NCI-H1436 (cell line): ENCODE measurements around the gene IGSF21.
A peak's percentile ranks its signal among the peaks of the same experiment; 100 is the strongest.

Experiments
- DNase-seq: peaks from one replicate; lab custom pipeline; 2025; lab: John Stamatoyannopoulos, UW

Gene IGSF21

DNA sequence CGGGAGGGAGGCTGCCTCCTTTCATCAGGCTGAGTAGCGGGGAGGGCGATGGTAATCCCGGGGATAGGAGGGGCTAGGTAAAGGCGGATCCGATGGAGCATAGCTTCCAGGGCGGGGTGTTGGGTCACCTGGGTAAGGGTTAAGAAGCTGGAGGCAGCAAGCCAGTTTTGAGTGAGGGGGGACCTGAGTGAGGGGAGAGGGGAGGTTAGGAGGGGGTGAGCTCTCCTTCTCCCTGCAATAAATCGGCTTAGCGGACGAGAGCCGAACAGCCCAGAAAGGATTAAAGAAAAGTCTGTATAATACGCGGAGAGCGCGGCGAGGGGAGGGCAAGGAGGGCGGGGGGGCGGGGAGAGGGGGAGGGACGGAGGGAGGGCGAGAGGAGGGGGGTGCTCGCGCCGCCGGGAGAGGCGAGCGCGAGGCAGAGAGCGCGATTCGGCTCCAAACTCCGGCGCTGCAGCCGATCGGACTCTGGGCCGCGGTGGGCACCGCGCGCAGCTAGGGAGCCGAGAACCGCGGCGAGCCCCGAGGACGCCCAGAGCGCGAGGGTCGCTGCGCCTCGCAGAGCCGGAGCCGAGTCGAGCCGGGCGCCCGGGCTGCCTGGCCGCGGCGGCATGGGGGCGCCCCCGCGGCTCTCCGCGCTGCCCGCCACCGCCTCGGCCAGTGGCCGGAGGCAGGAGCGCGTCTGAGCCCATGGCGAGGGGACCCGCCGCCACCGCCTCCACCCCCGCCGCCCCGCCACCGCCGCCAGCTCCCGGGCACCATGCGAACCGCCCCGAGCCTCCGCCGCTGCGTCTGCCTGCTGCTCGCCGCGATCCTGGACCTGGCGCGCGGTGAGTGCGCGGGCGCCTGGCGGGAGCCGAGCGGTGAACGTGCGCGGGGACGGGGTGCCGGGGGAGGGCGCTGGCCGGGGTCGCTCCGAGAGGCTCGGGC lies at the start of gene IGSF21:
TSS of gene IGSF21 (plus strand) at position 430 of the 930 bp plus-strand sequence. CDS start at position 761, 331 bp downstream.
- peak; percentile 75 for DNase-seq

DNA sequence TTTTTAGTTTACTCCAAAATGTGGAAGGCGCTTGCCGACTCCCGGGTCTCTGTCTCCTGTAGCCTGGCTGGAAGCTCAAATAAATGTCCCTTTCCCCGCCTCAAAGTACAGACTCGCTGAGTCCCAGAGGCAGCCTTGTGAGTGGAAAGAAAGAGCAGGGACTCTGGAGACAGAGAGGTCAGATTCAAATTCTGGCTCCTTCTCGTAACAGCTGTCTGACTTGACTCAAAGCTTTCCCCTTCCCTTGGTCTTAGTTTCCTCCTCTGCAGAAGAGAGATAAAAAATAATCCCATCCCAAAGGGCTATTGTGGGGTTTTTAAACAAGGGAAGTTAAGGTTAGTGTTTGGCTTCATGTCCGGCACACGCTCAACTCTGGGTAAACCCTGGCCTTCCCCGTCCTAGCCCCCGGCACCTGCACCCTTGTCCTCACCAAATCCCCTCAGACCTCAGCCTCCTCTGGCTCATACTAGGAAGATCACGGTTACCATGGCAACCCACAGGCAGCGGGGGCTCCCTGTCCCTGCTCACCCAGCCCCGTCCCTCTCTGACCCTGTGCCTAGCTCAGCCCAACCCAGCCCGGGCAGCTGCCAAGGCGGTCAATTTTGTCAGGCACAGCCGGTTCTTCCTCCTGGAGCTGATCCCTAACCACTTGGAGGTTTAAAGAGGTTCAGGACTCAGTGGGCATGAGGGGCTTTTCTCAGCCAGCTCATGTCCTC lies 49.2 kb upstream of the IGSF21 start:
- DNase-seq: no peak

DNA sequence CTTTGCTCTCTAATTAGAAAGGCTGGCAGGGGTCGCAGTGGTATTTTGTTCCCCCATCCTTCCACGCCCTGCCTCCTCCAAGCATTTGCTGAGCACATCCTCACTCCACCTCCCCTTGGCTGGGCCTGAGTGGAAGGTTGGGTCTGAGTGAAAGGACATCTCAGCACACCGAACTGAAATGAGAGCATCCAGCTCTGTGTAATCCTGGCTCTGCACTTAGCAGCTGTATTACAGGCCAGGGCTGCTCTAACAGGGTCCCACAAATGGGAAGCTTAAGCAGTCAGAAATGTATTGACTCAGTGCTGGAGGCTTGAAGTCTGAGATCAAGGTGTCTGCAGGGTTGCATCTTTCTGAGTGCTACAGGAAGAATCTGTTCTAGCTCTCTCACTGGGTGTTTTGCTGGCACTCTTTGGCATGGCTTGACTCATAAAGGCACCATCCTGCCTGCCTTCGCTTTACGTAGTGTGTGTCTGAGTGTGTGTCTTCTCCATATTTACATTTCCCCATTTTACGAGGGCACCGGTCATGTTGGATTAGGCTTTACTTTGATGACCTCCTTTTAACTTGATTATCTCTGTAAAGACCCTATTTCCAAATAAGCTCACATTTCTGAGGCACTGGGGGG lies 48.5 kb upstream of the IGSF21 start:
- DNase-seq: no peak

DNA sequence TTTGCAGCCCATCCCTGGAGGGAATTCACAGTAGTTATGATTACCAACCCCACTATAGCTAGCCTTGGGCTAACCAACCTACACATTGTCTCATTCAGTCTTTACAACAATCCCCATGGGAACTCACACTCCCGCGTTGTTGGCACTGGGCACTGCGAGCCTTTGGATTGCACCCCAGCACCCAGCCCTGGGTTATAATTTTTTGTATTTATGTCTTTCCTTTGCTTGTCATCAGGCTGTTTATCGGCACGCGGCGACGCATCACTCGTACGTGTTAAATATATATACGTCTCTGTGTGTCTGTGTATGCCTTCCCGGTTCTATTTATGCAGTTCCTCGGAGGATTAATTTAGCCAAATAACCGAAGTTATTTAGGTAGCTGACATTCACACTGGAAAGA lies 47.2 kb upstream of the IGSF21 start:
- DNase-seq: no peak

DNA sequence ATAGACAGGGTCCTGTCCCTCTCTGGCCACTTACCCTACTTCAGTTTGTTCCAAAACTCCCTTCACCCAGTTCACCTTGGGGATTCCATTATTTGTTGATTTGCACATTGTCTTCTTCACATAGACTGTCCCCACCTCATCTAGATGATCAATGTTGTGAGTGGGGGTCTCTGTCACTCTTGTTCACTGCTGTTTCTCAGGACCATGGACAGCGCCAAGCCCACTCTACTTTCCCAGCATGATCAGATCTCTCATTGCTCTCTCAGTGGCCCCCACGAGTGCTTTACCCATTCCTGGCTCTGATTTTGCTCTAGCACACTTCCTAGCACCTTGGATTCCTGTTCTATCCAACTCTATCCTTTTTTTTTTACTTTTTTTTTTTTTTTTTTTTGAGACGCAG lies 45.4 kb upstream of the IGSF21 start:
- no peak for DNase-seq

DNA sequence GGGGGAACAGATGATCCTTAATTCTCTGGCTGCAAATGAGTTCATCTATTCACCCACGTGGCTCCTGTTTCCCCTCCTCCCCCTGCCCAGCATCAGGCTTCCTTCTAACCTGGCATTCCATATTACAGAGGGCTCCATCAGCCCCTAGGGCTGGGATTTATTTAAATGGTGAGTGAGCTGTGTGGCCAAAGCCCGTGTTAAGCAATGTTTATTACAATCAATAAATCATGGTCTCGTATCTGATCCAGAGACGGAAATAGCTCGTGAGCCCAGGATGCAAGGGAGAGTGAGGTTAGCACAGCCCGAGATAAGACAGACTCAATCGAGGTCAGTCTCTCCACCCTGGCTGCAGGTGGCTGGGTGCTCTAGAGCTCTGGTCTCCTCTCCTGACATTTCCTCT lies 43.1 kb upstream of the IGSF21 start:
- no peak for DNase-seq

DNA sequence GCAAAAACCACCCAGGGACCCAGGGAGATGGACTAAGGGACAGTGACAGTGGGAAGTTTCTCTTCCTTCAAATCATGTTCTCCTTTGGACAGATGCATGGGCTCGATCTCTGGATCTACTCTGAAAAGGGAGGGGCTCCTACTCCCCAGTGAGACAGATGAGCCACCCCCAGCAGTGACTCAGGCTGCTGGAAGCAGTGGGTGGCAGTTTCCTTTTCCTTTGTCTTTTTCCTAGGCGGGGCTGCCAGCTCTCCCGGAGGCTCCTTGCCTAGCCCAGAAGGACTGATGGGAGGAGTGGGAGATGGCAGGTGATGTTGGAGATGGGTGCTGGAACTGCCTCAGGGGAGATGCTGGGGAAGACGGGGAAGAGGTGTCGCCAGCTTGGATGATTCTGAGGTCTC lies 41.0 kb upstream of the IGSF21 start:
- DNase-seq: no peak

DNA sequence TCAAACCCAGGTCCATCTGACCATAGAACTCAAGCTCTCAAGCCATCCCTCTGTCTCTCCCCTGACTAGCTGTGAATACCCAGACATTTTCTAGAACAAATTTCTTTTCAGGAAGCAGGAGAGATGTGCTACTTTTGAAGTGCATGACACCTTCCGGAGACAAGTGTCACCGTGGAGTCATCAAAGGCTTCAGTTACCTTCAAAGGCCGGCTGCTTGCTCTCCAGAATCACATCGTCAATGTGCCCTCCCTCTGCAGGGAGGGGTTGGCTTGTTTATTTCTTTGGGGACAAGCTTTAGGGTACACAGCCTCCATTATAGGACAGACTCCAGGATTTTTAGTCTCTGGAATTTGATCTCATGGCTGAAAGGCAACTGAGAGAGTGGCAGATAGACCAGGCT lies 37.7 kb upstream of the IGSF21 start:
- no peak for DNase-seq

DNA sequence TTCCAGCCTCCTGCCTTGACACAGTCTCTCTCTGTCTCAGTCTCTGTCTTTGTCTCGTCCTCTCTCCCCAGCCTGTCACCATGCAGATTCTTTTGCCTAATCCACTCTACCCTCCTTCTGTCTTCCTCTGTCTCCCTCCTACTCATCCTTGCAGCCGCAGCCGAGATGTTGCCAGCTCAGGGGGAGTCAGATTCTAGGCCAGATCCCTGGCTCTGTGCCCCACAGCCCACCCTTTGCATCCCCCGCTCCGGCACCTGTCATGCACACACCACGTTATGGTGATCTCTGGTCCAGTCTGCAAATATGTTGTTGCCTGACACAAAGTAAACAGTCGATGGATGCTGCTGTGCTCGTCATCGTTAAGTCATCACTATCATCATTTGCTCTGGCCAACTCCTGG lies 35.5 kb upstream of the IGSF21 start:
- DNase-seq: no peak

DNA sequence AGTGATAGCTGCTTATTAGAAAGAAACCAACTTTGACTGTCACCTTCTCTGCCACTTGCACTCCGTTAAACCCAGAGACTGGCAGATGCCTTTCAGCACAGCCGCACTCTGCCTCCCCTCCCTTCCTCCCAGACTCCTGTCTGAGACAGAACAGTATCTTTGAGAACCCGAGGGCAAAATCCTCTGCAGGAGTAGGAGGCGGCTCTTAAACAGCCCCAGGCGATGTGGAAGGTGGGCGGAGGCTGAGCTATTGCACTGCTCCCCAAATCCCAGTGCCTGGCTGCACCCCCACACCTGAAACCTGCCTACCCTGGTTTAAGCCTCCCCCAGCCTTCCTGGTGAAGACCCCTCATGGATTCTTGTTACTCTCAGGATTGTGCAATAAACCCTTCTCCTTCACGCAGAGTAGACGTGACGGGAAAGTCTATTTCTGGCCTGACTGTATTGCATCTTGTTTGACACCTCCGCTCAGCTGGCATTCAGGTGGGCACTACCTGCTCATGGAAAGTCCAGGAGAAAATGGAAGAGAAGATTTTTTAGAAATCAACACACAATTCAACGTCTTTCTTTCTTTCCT lies 34.4 kb upstream of the IGSF21 start:
- no peak for DNase-seq

DNA sequence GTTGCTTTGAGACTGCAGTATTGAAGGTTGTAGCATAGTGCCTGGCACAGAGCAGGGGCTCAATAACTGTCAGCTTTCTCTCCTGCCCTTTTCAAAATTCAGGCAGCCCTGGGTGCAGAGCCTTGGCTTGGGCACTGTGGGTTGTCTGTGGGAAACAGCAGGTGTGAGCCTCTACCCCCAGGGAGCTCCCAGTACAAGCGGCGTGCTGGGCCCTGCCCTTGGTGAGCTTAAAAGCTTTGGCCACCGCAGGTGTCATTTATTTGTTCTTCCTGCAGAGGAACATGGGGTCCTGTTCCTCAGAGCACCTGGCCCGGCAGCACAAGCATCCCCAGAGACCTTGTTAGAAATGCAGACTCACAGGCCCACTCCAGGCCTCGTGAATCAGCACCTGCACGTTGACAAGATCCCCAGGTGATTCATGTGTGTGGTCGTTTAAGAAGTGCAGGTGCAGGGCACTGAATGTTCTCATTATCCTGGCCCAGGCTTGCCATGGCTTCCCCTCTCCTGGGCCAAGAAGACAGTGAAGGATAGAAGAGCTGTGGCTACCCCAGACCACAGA lies 29.9 kb upstream of the IGSF21 start:
- DNase-seq: peak; percentile 92

DNA sequence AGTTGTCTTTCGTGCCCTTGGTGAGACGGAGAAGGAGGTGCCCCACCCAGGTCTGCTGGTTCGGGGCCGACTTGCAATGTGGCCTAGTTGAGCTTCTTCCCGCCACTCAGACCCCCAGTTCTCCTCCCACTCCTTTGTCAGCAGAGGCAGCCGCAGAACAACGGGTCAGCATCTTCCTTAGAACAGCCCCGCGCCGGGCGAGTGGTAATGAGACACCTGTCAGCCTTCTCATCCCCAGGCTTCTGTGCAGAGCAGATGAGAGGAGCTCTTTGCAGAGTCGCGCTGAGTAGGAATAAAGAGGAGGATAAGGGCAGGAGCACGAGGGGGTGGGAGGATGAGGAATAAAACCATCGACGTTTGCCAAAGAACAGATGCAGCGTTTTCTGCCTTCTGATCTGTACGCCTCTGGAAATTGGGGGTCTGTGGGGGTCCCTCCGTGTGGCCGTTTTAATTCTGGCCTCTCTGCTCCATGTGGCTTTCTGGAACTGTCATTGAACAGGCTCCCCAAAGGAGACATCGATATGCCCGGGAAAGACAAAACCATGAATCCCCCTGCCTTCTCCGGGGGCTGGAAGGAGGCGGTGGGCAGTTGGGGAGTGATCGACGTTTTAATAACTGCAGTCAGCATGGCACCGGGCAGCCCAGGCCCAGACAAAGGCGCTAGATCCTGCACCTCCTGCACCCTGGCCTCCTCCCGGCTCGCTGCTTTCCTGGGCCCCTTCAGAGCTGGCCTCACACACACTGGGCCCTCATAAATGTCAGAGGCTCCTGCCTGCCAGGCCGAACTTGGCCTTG lies 27.5 kb upstream of the IGSF21 start:
- peak; percentile 58 for DNase-seq

DNA sequence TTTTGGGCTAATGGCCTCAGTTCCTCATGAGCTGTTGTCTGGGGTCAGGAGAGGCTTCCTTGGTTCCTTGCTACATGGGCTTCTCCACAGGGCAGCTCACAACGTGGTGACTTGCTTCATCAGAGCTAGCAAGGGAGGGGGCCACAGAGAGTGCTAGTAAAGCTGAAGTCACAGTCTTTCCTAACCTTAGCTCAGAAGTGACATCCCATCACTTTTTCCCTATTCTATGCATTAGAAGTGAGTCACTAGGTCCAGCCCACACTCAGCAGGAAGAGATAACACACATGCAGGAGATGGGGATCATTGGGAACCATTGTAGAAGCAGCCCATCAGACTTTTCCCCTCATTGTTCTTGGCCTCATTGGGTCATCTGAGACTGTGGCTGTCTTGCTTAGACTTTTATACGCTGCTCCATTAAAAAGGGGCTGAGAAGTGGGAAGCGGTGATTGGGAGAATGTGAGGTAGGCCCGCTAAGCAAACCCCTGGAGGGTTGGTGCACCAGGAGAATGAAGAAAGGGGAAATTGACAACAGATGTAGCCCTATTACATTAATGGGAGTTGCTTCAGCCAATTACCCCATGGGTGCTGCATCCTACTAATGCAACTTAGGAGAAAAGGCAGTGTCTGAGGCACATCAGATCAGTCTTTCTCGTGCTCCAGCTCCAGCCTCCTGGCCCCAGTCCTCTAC lies 22.1 kb upstream of the IGSF21 start:
- no peak for DNase-seq

DNA sequence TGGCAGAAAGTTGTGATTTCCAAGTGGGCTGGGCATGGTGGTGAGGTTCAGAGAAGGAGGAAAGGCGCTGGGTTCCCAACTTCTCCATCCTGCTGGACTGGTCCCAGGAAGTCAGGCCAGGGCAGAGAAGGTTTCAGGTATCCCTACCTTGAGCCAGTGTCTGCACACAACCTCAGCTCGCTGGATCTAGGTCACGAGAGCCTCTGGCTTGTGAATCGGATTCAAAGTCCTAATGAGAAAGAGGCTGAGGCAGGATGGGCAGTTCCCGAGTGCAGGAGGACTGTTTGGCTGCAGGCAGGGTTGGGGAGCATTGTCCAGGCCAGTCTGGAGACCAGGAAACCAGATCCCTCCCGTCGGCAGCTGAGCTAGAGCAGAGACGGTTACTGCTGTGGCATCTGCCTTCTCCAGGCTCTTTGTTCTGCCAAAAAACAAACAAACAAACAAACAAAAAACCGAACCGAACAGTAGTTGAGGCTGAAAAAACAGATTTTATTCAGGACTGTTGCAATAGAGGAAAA lies 19.5 kb upstream of the IGSF21 start:
- DNase-seq: no peak

DNA sequence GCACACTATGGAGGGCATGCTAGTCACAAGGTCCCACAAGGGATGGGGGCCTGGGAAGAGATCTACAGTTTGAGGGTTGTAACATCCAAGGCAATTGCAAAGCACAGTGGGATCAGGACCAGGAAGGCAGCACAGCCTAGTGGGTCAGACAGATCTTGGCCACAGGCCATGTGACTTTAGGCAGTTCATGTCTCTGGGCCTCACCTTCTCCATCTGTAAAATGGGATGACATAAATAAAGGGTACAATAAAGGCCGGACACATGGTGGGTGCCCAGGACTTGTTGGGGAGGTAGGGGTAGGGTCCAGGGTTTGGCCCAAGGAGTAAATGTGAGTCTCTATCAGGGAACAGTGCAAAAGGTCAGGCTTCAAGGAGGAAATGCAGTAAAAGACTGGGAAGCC lies 18.1 kb upstream of the IGSF21 start:
- no peak for DNase-seq

DNA sequence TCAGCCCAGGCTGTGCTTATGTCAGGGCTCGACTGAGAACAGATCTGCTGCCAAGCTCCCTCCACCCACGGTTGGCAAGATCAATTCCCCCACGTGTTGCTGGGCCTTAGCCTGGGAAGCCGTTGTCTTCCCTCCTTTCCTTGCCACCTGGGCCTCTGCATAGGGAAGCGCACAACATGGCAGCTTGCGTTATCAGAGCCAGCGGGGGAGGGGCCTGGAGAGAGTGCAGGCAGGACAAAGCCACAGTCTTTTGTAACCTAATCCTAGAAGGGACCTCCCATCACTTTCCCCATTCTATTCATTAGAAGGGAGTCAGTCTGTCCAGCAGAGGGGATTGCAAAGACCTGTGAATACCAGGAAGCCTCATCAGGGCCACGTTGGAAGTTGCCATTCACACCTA lies 17.0 kb upstream of the IGSF21 start:
- peak; percentile 53 for DNase-seq

DNA sequence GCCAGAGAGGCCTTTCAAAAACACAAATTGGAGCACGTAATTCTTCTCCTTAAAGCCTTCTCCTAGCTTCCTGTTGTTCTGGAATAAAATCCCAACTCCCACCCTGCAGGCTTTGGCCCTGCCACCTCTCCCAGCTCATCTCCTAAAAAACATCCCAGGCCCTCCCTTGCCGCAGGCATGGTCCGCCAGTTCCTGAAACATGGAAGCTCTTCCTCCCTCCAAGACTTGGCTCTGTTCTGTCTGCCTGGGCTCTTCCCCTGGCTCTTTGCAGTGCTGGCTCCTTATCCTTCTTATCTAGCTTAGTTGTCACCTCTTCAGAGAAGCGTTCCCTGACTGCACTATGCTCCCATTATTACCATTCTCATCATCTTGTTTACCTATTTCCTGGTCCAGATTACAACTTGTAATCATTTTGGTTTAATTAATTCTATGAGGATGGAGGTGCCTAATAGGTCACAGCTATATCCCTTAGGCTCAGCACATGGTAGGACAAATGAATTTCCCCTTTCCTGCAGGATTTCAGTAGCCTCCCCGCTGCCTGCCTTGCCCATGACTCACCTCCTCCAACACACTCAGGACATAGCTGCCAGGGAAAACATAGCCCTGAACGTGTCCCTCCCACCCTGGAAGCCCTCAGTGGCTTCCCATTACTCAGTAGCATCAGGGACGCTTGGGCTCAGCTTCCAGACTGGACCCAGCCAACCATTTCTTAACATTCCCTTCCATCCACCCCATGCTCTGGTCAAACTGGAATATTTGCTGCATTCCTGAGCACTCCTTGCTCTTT lies 15.7 kb upstream of the IGSF21 start:
- DNase-seq: no peak

DNA sequence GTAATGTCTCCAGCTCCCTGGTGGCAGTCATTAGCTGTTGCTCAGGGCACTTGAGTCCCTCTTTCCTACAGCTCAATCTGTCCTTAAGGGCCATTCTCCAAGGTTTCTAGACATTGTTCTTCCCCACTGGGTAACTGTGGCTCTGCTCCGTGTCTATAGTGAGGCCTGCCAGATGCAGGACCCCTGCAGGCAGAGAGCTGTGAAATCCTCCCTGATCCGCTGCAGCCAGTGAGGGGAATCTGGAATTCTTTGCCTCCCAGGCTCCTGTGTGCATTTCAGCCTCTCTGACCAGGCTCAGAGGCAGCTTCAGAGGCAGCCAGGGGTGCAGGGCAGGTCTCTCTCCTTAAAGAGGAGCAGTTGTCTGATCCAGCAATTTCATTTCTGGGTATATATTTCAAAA lies 14.4 kb upstream of the IGSF21 start:
- no peak for DNase-seq

DNA sequence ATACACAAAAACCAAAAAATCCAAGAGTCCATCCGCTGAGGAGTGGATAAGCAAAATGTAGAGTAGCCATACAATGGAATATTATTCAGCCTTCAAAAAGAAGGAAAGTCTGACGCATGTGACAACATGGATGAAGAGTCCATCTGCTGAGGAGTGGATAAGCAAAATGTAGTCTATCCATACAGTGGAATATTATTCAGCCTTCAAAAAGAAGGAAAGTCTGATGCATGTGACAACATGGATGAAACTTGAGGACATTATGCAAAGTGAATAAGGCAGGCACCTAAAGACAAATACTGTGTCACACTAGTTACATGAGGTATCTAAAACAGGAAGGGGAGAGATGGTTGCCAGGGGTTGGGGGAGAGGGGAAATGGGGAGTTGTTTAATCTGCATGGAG lies 14.0 kb upstream of the IGSF21 start:
- DNase-seq: no peak

DNA sequence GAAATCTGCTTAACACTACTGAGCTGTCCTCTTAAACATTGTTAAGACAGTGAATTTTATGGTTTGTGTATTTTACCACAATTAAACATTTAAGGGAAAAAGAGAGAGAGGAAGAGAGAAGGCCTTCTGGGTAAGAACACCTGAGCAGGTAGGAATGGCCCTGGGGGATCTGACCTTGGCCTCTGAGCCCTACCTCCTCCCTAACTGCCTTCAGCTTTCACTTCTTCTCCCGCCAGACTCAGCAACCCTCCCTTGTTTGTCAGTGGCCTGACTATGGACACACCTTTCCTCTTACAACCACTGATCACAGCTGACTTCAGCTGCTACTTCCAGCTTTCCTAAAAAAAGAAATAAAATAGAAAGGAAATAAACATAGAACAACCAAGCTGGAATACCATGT lies 13.5 kb upstream of the IGSF21 start:
- no peak for DNase-seq
